HG02571 (cell line): ENCODE results near the gene CLCN4.

Source experiments
- ATAC-seq: cut with Tn5 transposase; IDR thresholded peaks from one replicate; pipeline ENCODE4 v1.9.1; 2021; ENCODE audit warnings: mild to moderate bottlenecking, moderate library complexity; ENCODE audit not compliant: unreplicated experiment

Gene CLCN4

DNA sequence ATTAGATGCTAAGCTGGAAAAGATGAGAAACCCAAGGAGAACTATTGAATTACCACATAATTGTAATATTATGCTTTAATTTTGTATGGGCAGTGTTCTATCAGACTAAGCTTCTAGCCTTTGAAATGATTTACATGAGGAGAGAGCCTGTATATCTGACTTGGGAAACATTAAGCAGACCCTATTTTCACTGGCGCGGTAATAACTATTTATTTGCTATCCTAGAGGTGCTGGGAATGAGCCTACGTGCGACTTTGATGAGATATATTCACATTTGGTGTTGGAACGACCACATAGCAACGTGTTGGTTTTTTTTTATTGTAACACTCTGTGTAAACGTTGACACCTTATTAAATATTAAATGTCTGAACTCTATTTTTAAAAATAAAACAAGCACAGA lies 80.5 kb downstream of the CLCN4 start:
- no peak for ATAC-seq

DNA sequence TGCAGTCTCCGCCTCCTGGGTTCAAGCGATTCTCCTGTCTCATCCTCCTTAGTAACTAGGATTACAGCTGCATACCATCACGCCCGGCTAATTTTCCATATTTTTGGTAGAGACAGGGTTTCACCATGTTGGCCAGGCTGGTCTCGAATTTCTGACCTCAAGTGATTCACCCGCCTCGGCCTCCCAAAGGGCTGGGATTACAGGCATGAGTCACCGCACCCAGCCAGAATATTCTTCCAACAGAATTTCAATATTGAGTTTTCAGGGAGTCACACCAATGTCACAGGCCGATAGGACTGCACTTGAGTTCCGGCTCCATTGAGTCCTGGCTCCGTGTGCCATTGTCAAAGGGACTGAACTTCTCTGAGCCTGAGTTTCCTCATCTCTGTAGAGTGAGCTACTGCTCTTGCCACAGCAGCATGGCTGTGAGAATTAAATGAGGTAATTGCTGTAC lies 82.9 kb downstream of the CLCN4 start:
- no peak for ATAC-seq

DNA sequence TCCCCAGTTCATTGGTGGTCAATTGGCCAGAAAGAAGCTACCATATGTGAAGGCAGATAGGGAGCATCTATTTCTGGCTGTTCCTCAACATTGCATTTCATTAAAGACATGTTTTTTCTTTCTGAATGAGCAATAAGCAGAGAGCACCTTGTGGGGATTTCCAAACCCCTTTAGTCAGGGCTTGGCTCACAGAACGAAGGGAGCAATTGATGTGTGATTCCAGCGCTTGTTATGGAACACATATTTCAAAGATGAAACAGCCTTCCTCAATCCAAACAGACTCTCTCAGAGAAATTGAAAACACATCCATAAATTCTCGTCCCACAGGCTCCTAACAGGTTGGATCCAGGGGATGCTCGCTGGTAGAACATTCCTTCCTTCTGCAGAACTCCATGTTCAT lies 84.1 kb downstream of the CLCN4 start:
- no peak for ATAC-seq

DNA sequence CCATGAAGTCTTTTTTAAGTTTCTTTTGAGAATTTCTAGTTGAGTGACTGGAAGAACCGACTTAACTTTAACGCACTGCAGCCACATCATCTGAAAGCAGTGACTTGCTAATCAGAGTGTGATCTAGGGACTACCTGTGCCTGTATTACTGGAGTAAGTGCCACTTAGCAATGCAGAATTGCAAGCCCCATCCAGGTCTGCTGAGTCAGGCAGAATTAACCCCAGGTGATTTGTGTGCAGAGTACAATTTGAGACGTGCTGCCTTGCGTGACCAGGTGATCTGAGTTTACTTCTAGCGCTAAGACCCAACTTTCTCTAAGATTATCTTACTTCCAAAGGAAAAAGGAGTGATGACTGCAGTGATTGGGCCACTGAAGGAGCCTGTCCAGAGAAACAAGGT lies 85.3 kb downstream of the CLCN4 start:
- no peak for ATAC-seq

DNA sequence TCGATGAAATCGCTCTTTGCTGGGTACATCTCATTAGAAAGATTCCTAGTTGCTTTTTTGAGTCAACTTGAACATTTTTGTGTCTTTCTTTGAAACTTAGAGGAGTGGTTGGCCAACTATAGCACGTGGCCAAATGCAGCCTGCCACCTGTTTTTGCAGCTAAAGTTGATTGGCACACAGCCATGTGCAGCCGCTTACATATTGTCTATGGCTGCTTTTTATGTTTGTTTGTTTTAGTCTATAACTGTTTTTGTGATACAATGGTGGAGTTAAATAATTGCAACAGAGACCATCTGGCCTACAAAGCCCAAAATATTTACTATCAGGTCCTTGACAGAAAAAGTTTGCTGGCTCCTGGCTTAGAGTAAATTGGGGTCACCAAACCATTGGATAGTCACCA lies 86.3 kb downstream of the CLCN4 start:
- no peak for ATAC-seq

DNA sequence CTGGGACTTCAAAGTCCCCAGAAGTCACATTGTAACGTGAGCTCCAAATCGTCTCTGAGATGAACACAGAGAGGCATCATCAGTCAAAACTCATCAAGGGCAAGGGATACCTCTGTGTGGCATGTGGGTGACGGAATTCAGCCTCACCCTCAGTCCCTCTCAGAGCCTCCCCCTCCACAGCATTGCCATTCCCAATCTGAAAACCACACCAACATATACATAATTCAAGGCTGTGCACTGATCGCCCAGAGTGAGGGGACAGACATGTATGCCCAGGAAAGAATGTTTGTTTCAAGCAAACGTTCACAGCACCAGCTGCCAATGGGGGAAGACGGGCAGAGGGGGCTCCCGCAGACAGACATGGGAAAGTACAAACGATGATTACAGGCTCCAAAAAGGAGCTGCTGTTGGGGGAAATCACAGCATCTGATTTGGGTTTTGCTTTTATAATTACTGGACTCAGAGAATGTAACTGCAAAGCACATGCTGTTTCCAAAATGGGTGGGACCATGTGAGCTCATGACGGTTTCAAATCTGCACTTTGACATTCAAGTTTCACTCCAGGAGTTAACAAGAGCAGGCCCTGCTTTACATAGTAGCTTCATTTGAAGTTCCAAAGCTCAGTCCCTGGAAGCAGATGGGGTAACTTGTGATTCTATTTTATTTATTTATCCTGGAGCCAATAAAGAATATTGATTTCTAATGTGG lies 88.3 kb downstream of the CLCN4 start:
- no peak for ATAC-seq

DNA sequence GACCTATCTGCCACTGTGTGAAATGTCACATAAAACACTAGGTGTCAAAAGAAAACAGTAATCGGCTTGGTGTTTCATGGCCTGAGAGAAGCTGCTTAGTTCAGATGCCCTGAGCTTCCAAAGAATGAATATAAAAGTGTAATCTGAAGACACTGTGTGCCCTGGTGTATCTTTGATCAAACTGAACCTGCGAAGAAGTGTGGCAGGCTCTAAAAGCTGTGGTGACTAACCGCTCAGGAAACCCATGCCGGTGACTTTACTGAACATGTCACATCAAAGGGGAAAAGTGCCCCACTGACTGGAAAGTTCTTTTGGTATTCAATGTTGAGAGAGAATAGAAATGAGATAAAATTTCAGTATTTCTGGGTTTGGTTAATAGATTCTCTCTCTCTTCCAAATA lies 89.1 kb downstream of the CLCN4 start:
- no peak for ATAC-seq

DNA sequence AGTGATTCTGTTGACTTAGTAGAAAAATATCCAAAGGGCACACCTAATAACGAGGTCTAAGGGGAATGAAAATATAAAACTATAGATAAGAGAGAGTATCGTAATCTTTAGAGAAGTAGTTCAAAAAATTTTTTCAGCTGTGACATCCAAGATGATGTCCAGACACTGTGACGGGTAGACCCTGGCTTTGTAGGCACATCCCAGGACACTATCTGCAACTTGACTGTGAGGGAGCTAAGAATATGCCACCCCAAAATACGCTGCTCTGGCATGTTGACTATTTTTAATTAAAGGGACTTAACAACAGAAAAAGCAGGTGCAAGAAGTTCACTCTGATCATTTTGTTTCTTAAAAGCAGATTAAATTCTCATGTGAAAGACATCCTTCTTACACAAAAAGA lies 89.5 kb downstream of the CLCN4 start:
- no peak for ATAC-seq

DNA sequence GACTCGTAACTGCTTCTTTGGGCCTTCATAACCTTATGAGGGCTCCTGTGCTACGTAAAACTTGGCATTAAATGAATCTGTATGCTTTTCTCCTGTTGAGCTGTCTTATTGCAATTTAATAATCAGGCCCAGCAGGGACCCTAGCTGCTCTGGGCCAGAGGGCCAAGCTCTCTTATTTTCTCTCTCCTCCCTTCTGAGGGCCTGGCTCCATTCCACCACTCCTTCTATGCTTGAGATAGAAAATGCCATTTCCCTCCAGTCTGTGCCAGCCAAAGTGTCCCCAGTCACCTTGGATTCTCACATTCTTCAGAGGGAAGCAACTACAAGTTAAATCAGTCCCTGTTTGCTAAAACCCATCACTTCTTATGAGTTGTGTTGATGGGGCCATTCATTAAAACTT lies 90.1 kb downstream of the CLCN4 start:
- ATAC-seq: no peak

DNA sequence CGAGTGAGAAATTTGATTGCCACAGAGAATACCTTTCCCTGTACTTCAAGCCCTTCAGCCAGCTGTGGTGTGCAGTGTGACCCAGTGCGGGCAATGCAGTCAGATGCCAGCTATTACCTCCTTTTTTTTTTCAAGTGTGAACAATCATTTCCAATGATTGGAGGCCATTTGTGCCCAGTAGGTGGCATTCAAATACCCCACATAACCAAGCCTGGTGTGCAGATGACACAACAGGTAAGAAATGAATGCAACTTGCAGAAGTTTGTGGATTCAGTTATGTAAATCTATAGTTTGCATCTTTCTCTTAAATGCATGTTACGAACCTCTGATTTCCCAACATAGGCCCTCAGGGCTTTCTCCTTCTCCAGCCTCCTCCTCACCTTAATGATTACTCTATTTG lies 98.0 kb downstream of the CLCN4 start:
- no peak for ATAC-seq

DNA sequence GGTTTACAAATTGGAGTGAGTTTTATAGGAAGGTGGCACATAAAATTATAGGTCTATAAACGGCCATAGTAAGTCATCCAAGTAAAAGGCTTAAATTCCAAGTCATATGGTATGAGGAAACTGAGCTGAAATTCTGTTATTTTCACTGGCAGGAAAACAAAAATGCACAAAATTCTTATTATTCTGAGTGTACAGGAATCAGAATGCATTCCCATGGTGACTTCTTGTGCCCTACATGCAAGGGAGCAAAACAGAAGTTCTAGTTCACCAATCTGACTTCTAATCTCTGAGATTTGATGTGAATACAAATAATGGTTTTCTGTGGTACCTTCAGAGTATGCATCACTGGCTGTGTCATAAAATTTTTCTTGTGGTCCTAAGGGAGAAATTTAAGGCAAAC lies 102.9 kb downstream of the CLCN4 start:
- no peak for ATAC-seq

DNA sequence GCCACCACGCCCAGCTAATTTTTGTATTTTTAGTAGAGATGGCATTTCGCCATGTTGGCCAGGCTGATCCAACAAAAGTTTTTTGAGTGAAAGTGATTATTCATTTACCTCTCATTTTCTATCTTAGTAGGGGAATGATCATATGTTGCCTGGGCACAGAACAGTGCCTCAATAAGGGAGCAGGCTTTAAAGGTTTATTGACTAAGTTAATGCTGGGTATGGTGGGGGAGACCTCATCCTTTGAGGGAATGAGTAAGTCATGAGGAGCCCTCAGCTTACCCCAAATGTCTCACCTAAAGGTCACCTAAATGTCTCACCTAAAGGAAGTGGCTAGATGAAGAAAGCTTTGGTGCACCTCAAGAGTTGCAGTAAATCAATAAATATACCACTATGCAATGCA lies 109.0 kb downstream of the CLCN4 start:
- no peak for ATAC-seq

DNA sequence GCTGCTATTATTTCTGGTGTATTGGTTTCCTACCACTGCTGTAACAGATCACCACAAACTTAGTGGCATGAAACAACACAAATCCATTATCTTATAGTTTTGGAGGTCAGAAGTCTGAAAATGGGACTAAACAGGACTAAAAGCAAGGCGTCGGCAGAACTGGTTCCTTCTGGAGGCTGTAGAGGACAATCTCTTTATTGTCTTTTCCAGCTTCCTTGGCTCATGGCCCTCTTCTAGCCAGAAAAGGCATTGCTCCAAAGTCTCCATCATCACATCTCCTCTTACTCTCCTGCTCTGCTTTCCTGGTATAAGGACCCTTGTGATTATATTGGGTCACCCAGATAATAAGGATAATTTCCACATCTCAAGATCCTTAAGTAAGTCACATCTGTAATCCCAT lies 121.9 kb downstream of the CLCN4 start:
- ATAC-seq: no peak

DNA sequence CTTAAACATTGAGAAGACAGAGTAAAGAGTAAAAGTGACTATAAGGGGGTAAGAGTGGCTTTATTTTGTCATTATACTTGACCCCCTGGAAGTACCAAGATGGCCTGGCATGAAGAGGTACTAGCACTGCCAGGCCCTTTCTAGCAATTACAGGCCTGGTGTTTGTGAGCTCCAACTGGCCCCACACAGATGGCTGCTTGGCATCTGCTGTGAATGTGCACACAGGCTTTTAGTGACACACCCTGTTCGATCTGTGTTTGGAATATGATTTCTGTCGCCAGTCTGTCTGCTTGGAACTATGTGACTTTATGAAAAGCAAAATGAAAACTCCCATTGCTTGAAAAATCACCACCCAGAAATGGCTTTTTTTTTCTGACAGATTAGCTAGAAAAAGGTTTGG lies 123.3 kb downstream of the CLCN4 start:
- no peak for ATAC-seq

DNA sequence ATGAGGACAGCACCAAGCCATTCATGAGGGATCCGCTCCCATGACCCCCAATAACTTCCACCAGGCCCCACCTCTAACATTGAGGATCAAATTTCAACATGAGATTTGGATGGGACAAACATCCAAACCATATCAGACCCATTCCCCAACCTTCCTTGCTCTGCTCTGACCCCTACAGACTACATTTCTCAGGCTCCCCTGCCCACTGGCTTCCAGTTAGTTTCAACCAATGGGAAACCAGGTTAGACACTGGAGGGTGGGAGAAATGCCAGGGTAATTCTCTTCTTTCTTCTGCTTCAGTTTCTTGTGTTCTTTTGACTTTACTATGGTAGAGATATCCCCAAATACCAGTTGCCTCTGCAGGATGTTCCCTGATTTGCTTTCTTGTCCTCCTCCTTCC lies 125.7 kb downstream of the CLCN4 start:
- no peak for ATAC-seq

DNA sequence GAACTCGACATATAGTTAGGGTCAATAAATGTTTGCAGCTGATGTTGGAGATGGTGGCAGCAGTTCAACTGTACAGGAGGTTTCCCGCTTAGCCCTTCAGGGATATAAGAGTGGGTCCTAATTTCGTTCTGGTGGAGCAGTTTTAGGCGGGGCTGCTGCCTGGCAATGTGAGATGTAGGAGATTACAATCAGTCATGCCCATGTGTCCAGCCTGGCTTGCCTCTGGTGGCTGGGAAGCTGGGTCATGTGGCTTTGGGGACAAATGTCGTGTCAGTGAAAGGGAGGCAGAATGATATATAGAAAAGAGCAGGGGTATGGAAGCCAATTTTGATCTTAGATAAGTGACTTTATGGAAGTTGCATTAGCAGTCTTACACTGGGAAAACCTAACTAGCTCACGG lies 129.4 kb downstream of the CLCN4 start:
- ATAC-seq: no peak
